Measurements from ENCODE around the gene ZNF750. TPM values are rescaled to one million over a fixed set of nuclear protein-coding genes. Genes with fewer than 3 reads are reported as not detected.

ZNF750 gene
- total and polyA plus RNA-seq, 12 donors = 0.07 to 0.20 (median 0.11) TPM; not detected in 8

DNA sequence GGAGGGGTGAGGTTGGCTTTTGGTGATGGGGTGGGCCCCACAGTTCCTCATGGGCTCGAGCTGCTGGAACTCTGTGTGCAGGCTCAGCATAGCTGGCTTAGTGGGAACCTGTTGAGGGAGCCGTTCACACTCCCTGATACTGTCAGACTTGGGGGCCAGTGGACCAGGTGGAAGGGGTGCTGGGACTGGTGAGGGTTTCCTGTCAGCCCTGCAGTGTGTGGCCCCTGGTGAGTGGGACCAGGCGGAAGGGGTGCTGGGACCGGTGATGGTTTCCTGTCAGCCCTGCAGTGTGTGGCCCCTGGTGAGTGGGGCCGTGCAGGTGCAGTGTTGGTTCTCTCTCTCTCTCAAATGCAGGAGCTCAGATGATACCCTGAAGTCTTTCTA is 45.1 kb upstream of the ZNF750 start:
- no peak for TF ChIP-seq POLR2A (IDR thresholded peaks at IDR 0.05)
- TF ChIP-seq, protein P1, sequence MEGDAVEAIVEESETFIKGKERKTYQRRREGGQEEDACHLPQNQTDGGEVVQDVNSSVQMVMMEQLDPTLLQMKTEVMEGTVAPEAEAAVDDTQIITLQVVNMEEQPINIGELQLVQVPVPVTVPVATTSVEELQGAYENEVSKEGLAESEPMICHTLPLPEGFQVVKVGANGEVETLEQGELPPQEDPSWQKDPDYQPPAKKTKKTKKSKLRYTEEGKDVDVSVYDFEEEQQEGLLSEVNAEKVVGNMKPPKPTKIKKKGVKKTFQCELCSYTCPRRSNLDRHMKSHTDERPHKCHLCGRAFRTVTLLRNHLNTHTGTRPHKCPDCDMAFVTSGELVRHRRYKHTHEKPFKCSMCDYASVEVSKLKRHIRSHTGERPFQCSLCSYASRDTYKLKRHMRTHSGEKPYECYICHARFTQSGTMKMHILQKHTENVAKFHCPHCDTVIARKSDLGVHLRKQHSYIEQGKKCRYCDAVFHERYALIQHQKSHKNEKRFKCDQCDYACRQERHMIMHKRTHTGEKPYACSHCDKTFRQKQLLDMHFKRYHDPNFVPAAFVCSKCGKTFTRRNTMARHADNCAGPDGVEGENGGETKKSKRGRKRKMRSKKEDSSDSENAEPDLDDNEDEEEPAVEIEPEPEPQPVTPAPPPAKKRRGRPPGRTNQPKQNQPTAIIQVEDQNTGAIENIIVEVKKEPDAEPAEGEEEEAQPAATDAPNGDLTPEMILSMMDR (IDR thresholded peaks at IDR 0.05) = no peak
- intact Hi-C loops (cut with DNase I) = no loop called here
- peak overlapping the region in 2 of 5 donors; percentile 20 to 66 for H3K27ac ChIP-seq
- 79 to 82% (median 80%) methylated on average over 5 of the region's 5 CpGs for WGBS, 4 donors
- H3K27me3 ChIP-seq = no peaks in the 10 kb centered on the region
- H3K4me1 ChIP-seq (replicated peaks in 1 of 2) = peaks cover 15 to 25% of the 10 kb centered on the region in 2 donors
- H3K9me3 ChIP-seq (replicated peaks in 1 of 3) = no peaks in the 10 kb centered on the region
- H3K36me3 ChIP-seq (replicated peaks in 1 of 2) = peaks cover 0 to 4% of the 10 kb centered on the region in 2 donors
- DNase-seq = no peak
- no peak overlapping the region for H3K4me3 ChIP-seq

DNA sequence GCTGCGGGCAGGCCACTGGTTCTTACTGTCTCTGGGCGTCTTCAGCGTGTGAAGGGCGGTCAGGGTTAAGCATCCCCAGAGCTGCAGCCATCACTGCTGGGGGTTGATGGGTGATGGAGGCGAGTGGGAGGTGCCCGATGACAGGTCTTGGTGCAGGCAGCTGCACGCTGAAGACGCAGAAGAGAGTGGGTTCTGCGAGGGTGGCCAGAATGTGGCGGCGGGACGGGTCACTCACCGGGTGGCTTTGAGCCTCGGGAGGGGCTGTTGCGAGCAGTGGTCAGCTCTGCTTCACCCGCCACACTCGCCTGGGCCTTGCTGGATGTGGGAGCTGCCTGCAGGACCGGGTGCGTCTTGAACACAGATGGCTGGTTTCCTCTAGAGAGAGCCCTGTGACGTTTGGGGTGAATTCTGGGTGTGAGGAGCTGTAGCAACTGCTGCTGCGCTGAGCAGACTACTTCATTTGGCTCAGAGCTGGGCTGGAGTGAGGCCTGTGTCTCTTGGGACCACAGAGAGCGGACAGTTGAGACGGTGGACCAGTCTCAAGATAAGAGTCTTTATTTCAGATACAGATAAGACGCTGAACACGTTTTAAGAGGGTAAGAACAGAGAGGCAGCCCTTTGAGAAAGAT is 44.6 kb upstream of the ZNF750 start:
- Histone ChIP-seq H3K4me3 (no peak overlapping the region), H3K27me3 (no peaks in the 10 kb centered on the region), H3K36me3 (replicated peaks in 1 of 2) (no peaks in the 10 kb centered on the region), H3K4me1 (replicated peaks in 1 of 2) (peaks cover 13 to 23% of the 10 kb centered on the region in 2 donors), H3K9me3 (replicated peaks in 1 of 3) (no peaks in the 10 kb centered on the region), H3K27ac (peak overlapping the region in 1 of 5 donors; percentile 20)
- intact Hi-C loops (cut with DNase I) = no loop called here
- 89 to 92% (median 89%) methylated on average over 22 to 25 of the region's 25 CpGs for WGBS, 4 donors
- no peak for DNase-seq
- TF ChIP-seq POLR2A (IDR thresholded peaks at IDR 0.05) = no peak
- TF ChIP-seq, protein P1 (IDR thresholded peaks at IDR 0.05) = no peak

DNA sequence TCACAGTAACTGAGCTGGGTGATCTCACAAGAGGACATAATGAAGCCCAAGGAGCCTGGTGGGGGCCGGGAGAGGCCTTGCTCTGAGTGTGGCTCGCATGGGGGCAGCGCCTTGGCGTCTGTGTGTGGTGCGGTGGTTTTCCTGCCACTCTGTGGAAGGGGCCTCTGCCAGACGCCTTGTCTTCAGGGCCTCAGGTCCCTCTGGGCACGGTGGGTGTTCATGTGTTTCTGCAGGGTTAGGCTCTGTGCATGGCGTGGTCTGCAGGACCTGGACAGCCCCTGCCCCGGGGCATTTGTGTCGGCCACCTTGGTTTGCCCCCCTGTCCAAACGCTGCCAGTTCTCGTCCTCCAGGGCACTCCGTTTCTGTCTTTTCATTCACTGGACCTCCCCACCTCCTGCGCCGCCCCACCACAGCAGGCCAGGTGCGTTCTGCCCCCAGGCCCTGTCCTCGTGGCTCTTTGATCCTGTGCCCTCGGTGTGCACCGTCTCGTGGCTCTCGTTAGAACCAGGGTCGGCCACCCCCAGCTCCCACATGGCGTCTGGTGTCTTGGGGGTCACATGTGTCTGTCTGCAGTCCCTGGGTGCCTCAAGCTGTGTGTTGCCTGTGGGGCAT is 43.7 kb upstream of the ZNF750 start:
- 87 to 93% (median 92%) methylated on average over 16 to 23 of the region's 23 CpGs for WGBS, 4 donors
- no peak overlapping the region for H3K27ac ChIP-seq
- TF ChIP-seq, protein P1 (IDR thresholded peaks at IDR 0.05) = no peak
- TF ChIP-seq POLR2A (IDR thresholded peaks at IDR 0.05) = no peak
- intact Hi-C loops (cut with DNase I) = no loop called here
- peaks cover 8 to 14% of the 10 kb centered on the region in 2 donors for H3K4me1 ChIP-seq (replicated peaks in 1 of 2)
- H3K9me3 ChIP-seq (replicated peaks in 1 of 3) = no peaks in the 10 kb centered on the region
- no peak for DNase-seq
- H3K36me3 ChIP-seq (replicated peaks in 1 of 2) = no peaks in the 10 kb centered on the region
- no peak overlapping the region for H3K4me3 ChIP-seq
- H3K27me3 ChIP-seq = no peaks in the 10 kb centered on the region

DNA sequence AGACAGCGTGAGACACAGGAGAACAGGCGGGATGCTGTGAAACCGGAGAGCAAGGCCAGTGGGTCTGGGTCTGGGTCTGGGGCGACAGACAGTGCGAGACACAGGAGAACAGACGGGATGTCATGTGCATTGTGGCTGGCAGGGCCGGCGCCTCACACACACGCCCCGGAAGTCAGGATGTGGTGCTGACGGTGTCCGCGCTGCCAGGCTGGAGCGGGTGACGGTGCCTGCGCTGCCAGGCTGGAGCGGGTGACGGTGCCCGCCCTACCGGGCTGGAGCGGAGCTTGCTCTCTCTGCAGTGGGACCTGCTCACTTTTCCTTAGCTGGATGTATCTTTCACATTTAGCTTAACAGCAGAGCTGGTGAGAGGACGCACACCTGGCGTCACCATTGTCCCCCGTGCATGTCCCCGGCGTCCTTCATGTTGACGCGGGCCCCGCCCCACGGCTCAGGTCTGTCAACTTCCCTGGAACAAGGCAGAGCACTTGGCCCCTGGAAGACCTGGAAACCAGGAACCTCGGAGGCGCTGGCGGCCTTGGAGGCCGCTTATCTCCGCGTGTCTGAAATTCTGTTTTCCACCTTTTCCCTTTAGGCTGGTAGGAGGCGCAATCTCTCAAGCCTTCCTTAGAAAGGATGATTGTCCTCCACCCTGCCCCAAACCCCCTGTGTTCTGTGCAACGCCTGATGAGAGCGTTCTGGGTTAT is 43.0 kb upstream of the ZNF750 start:
- Histone ChIP-seq H3K27me3 (no peaks in the 10 kb centered on the region), H3K27ac (peak overlapping the region in 1 of 5 donors; percentile 58), H3K4me3 (no peak overlapping the region), H3K36me3 (replicated peaks in 1 of 2) (no peaks in the 10 kb centered on the region), H3K4me1 (replicated peaks in 1 of 2) (peaks cover 8 to 14% of the 10 kb centered on the region in 2 donors), H3K9me3 (replicated peaks in 1 of 3) (no peaks in the 10 kb centered on the region)
- 81 to 88% (median 85%) methylated on average over 29 to 39 of the region's 39 CpGs for WGBS, 4 donors
- DNase-seq = peak in 2 of 7 donors; percentile 32 to 48
- TF ChIP-seq, protein P1 (IDR thresholded peaks at IDR 0.05) = no peak
- TF ChIP-seq POLR2A (IDR thresholded peaks at IDR 0.05) = no peak
- intact Hi-C loops (cut with DNase I) = no loop called here
